ENCODE results near the gene PPM1H.
"Not testable (repeated sequence)": the region's sequence is repeated elsewhere in the genome, so short reads cannot be mapped to it uniquely, and the experiment has no call there.

The PPM1H gene

DNA sequence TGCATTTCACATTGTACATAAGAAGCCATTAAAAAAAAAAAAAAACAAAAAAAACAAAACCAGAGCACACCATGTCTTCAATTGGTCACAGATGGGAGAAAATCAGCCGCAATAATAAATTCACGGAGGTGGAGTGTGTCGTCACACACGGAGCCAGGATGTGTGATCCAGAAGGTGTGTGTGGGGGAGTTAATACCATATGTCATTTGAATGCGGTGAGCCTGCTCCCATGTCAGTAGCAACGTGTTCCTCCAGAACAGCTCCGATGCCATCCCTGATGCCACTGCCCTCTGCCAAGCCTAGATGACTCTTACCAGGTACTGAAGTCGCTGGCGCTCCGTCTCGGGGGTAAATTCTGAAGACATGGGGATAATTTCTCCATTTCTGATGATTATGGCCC, 197.8 kb downstream of the PPM1H start:
- Mint-ChIP-seq H3K9me3 (no peaks in the 10 kb centered on the region), H3K4me3 (no peak overlapping the region), H3K27me3 (ENCODE audit: low read depth, poor library complexity) (peaks cover 3% of the 10 kb centered on the region), H3K36me3 (ENCODE audit: low read depth) (peaks cover 11% of the 10 kb centered on the region), H3K27ac (no peak overlapping the region), H3K4me1 (peaks cover 50% of the 10 kb centered on the region)
- TF ChIP-seq, protein P1, sequence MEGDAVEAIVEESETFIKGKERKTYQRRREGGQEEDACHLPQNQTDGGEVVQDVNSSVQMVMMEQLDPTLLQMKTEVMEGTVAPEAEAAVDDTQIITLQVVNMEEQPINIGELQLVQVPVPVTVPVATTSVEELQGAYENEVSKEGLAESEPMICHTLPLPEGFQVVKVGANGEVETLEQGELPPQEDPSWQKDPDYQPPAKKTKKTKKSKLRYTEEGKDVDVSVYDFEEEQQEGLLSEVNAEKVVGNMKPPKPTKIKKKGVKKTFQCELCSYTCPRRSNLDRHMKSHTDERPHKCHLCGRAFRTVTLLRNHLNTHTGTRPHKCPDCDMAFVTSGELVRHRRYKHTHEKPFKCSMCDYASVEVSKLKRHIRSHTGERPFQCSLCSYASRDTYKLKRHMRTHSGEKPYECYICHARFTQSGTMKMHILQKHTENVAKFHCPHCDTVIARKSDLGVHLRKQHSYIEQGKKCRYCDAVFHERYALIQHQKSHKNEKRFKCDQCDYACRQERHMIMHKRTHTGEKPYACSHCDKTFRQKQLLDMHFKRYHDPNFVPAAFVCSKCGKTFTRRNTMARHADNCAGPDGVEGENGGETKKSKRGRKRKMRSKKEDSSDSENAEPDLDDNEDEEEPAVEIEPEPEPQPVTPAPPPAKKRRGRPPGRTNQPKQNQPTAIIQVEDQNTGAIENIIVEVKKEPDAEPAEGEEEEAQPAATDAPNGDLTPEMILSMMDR (IDR thresholded peaks at IDR 0.05) = no peak
- no peak for DNase-seq

DNA sequence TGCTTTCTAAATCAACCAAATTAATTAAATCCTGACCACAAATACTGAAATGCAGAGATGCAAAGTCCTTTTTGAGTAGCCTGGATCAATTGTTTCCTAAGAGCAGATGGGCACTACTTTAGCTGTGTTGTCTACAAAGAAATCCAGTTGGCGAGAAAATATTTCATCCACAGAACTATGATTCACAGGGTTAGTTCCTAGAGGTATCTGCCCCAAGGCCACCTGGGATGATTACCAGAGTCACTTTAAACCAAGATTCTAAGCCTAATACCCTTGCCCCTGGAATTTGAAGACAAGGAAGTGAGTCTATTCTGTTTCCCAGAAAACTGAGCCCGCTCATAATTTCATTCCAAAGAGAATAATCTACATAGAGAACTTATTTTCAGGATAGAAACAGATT, 198.4 kb downstream of the PPM1H start:
- Mint-ChIP-seq H3K4me1 (peaks cover 52% of the 10 kb centered on the region), H3K36me3 (ENCODE audit: low read depth) (peaks cover 11% of the 10 kb centered on the region), H3K4me3 (no peak overlapping the region), H3K9me3 (no peaks in the 10 kb centered on the region), H3K27ac (no peak overlapping the region), H3K27me3 (ENCODE audit: low read depth, poor library complexity) (peaks cover 3% of the 10 kb centered on the region)
- TF ChIP-seq, protein P1 (IDR thresholded peaks at IDR 0.05) = no peak
- DNase-seq = no peak

DNA sequence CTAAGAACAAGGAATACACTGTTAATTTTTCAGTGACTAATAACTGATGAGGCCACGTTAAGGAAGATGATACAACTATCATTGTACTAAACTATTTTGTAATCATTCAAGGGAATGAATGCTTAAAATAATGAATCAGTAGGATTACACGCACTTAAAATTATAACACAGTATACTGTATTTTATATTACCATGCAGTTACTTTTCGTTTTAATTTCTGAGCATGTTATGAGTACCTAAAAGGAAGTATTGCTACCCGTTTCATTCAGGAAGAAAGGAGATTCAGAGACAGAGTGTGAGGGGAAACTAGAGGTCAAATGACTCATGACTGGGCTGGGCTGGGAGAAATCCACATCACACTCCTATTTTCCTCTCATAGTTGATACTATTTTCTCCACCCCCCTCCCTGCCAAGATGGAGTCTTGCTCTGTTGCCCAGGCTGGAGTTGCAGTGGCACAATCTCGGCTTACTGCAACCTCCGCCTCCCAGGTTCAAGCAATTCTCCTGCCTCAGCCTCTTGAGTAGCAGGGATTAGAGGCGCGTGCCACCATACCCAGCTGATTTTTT, 202.0 kb downstream of the PPM1H start:
- Mint-ChIP-seq H3K36me3 (ENCODE audit: low read depth) (peaks cover 11% of the 10 kb centered on the region), H3K27me3 (ENCODE audit: low read depth, poor library complexity) (peaks cover 7% of the 10 kb centered on the region), H3K27ac (no peak overlapping the region), H3K4me3 (no peak overlapping the region), H3K4me1 (peaks cover 46% of the 10 kb centered on the region), H3K9me3 (no peaks in the 10 kb centered on the region)
- TF ChIP-seq, protein P1 (IDR thresholded peaks at IDR 0.05) = no peak
- no peak for DNase-seq

DNA sequence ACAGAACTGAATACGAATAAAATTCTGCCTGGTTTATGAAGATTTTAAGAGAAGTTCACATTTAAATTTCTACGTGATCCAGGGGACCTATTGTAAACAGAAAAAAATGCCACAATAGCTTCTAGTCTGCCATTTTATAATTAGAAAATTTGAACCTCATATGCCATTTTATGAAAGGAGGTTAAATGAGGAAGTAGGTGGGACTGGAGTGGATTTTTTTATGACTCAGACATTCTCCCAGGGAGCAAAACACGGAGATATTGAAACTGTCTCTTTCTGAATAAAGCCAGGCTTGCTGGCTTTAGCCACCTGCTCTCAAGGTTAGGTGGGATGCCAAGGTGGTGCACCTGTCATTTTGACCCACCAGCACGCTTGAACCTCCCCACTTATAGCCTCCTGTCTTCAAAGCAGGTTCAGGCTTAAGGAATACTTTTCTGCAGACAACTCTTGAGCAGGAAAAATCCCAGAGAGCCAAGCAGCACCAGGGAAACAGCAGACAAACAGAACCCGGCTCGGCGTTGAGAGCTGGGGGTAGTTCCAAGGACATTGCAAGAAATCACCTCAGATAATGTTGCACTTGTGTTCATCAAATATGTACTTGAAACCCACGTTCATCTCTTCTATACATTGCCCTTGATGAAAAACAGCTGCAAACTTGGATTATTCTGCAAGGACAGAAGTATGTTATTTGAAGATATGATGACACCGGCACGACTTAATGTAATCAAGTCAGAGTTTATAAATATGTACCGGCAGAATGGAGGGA, 203.7 kb downstream of the PPM1H start:
- Mint-ChIP-seq H3K4me1 (peaks cover 37% of the 10 kb centered on the region), H3K27ac (no peak overlapping the region)

DNA sequence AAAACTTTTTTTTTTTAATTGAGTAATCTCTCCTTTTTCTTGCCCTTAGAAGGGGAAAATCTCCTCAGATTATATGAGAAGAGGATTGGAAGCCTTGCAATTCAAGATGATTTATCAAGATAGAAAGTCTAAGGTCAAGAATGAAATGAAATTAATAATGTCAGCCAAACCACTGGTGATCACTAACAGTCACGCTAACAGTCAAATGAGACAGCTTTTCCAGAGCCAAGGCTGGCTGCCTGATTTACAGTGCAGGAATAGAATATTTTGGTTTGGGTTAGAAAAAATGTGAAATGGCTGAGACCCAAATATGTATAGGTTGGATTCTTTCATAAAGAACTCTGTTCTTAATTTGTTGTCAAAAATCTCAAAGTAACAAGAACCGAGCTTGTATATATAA, 204.3 kb downstream of the PPM1H start:
- Mint-ChIP-seq H3K27ac (no peak overlapping the region), H3K9me3 (no peaks in the 10 kb centered on the region), H3K27me3 (ENCODE audit: low read depth, poor library complexity) (peaks cover 7% of the 10 kb centered on the region), H3K36me3 (ENCODE audit: low read depth) (peaks cover 8% of the 10 kb centered on the region), H3K4me1 (peaks cover 39% of the 10 kb centered on the region), H3K4me3 (no peak overlapping the region)
- no peak for DNase-seq
- TF ChIP-seq, protein P1 (IDR thresholded peaks at IDR 0.05) = no peak

More for the DNA sequence above, 203.7 kb downstream of the PPM1H start:
- H3K36me3 Mint-ChIP-seq (ENCODE audit: low read depth) = peaks cover 11% of the 10 kb centered on the region
- no peaks in the 10 kb centered on the region for H3K9me3 Mint-ChIP-seq
- H3K27me3 Mint-ChIP-seq (ENCODE audit: low read depth, poor library complexity) = peaks cover 7% of the 10 kb centered on the region
- DNase-seq = no peak
- no peak overlapping the region for H3K4me3 Mint-ChIP-seq
- TF ChIP-seq, protein P1 (IDR thresholded peaks at IDR 0.05) = no peak

DNA sequence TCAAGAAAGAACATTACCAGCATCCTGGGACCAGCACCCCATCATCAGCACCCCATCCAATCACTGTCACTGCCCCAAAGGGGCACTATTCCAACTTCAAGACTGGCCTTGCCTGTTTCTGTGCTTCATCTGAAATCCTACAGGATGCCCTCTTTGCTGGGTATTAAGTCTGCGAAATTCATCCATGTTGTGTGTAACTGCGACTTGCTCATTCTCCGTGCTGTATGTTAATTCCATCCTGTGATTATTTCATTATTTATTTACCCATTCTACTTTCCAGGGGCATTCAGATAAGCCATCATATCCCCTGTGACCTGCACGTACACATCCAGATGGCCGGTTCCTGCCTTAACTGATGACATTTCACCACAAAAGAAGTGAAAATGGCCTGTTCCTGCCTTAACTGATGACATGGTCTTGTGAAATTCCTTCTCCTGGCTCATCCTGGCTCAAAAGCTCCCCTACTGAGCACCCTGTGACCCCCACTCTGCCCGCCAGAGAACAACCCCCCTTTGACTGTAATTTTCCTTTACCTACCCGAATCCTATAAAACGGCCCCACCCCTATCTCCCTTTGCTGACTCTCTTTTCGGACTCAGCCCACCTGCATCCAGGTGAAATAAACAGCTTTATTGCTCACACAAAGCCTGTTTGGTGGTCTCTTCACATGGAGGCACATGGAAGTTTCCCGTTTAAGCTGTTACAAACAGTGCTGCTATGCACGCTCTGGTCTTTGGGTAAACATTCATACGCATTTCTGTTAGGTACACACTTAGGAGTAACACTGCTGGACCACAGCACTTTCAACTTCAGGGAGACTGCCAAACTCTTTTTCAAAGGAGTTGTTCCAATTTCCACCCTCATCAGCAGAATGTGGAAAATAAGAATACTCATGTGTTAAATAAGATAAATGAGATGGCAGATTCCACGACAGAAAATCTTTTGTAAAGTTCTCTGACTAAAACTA, 205.1 kb downstream of the PPM1H start:
- H3K27me3 Mint-ChIP-seq (ENCODE audit: low read depth, poor library complexity); H3K36me3 Mint-ChIP-seq (ENCODE audit: low read depth); H3K9me3 Mint-ChIP-seq; DNase-seq; H3K27ac Mint-ChIP-seq; H3K4me3 Mint-ChIP-seq: not testable (repeated sequence)
- peaks cover 46% of the 10 kb centered on the region for H3K4me1 Mint-ChIP-seq
